Central memory CD8-positive, alpha-beta T cell (primary cell): ENCODE data around the gene KLHL25.

Experiments used
- ATAC-seq: fragments of 150-1000 bp; cut with Tn5 transposase; replicated peaks from 2 replicates; pipeline ENCODE4 v1.10.0; 2022; ENCODE audit warnings: mild to moderate bottlenecking, moderate FRiP score, moderate number of reproducible peaks; ENCODE audit not compliant: poor library complexity, severe bottlenecking; ENCODE audit errors: extremely low read depth
- DNase-seq, 2 donors: peaks; one replicate each; pipeline ENCODE4 v3.0.0; 2021; ENCODE audit warnings: low spot score in 2 of 2
- H3K27ac Mint-ChIP-seq: one replicate; pipeline ENCODE4 v1.8.0; 2022; ENCODE audit warnings: low read depth, mild to moderate bottlenecking, moderate library complexity, mixed read lengths
- H3K27me3 Mint-ChIP-seq: one replicate; pipeline ENCODE4 v1.8.0; 2022; ENCODE audit warnings: mixed read lengths
- H3K36me3 Mint-ChIP-seq: one replicate; pipeline ENCODE4 v1.8.0; 2022; ENCODE audit warnings: mild to moderate bottlenecking, moderate library complexity, mixed read lengths; ENCODE audit not compliant: insufficient read depth
- H3K4me1 Mint-ChIP-seq: one replicate; pipeline ENCODE4 v1.8.0; 2022; ENCODE audit warnings: mixed read lengths
- H3K4me3 Mint-ChIP-seq: one replicate; pipeline ENCODE4 v1.8.0; 2022; ENCODE audit warnings: mild to moderate bottlenecking, moderate library complexity, mixed read lengths
- H3K9me3 Mint-ChIP-seq: one replicate; pipeline ENCODE4 v1.8.0; 2022; ENCODE audit warnings: mixed read lengths

Gene KLHL25

DNA sequence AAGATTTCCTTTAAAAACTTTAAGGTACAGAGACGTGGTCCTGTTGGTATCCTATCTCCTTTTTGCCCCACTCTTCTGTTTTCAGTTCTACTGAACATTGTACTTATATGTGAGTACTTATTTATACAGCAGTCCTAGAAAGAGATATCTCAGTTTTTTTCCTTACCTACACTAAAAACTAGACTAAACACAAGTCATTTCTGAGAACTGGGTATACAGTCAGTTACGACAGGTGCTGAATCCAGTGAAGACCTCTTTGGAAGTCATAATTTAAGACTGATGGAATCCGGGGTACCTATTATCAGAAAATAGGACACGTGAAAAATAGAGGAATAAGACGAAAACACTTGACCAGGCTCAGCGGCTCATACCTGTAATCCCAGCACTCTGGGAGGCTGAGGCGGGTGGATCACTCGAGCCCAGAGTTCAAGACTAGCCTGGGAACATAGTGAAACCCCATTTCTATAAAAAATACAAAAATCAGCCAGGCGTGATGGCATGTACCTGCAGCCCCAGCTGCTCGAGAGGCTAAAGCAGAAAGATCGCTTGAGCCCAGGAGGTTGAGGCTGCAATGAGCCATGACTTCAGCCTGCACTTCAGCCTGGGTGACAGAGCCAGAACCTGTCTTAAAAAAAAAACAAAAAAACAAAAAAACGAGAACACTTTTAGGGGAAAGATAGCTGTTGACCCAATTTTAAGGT lies 76.3 kb downstream of the KLHL25 start:
- Mint-ChIP-seq H3K27ac (peak overlapping the region; percentile 57), H3K36me3 (peaks cover 91% of the 10 kb centered on the region), H3K4me3 (no peak overlapping the region), H3K27me3 (no peaks in the 10 kb centered on the region), H3K9me3 (no peaks in the 10 kb centered on the region), H3K4me1 (peaks cover 45% of the 10 kb centered on the region)
- DNase-seq, result no peak
- ATAC-seq, result no peak

DNA sequence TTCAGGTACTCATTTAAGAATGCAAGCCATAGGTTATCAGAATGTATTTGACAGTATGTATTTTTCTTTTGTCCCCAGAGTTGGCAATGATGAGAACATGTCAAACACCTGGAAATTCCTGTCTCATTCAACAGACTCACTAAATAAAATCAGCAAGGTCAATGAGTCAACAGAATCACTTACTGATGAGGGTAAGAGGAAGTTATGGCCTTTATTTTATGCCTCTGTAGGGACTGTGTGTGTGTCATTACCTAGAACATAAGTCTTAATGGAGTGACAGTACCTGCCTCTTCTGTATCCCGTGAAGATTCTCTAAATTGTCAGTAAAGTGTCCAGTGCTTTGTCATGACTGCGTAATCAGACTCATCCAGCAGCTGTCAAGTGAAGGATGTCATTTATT lies 77.5 kb downstream of the KLHL25 start:
- Mint-ChIP-seq H3K9me3 (no peaks in the 10 kb centered on the region), H3K27me3 (no peaks in the 10 kb centered on the region), H3K27ac (peak overlapping the region; percentile 73), H3K4me3 (no peak overlapping the region), H3K36me3 (peaks cover 89% of the 10 kb centered on the region), H3K4me1 (peaks cover 46% of the 10 kb centered on the region)
- DNase-seq, result no peak
- ATAC-seq, result no peak

DNA sequence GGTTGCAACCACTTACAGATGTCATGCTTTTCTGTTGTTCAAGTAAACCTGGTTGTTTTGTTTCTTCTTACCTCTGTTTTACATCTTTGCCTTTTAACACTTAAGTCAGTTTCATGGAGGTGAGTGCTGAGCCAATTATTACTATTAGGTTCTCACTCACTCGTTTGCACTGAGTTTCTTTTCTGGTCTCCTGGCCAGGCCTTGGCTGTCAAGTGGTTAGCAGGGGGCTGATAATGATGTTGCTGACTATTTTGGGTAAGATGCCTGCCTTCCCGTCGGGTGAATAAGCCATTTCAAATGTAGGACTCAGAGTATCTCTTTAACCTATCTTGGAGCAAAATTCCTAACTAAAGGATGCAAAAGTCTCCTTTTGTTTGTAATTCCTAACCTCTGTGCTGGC lies 78.5 kb downstream of the KLHL25 start:
- Mint-ChIP-seq H3K9me3 (no peaks in the 10 kb centered on the region), H3K27me3 (no peaks in the 10 kb centered on the region), H3K27ac (peak overlapping the region; percentile 73), H3K4me3 (no peak overlapping the region), H3K4me1 (peaks cover 50% of the 10 kb centered on the region), H3K36me3 (peaks cover 90% of the 10 kb centered on the region)
- DNase-seq (no peak), ATAC-seq (no peak)

DNA sequence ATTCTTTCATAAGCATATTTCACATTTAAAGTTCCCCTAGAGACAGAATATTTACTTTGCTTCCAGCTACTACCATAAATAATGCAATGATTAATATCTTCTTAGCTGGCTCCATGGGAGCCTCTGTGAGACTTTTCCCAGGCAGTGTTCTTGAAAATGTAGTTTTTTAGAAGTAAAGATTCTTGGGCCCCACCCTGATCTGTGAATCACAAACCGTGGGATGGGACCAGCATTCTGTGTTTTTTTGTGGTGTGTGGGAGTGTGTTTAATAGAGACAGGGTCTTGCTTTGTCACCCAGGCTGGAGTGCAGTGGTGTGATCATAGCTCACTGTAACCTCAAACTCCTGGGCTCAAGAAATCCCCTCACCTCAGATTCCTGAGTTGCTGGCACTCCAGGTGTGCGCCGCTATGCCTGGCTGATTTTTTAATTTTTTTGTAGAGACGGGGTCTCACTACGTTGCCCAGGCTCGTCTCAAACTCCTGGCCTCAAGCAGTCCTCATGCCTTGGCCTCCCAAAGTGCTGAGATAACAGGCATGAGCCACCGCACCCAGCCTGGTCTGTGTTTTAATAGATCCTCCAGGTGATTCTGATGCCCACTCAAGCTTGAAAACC lies 83.0 kb downstream of the KLHL25 start:
- Mint-ChIP-seq H3K9me3 (no peaks in the 10 kb centered on the region), H3K4me1 (peaks cover 77% of the 10 kb centered on the region), H3K27me3 (no peaks in the 10 kb centered on the region), H3K27ac (peak overlapping the region; percentile 99), H3K36me3 (peaks cover 79% of the 10 kb centered on the region), H3K4me3 (peak overlapping the region; percentile 9)
- ATAC-seq, result no peak
- DNase-seq, result no peak

- Mint-ChIP-seq H3K9me3 (no peaks in the 10 kb centered on the region), H3K27ac (peak overlapping the region; percentile 99), H3K27me3 (no peaks in the 10 kb centered on the region), H3K4me3 (peak overlapping the region; percentile 54), H3K4me1 (peaks cover 82% of the 10 kb centered on the region), H3K36me3 (peaks cover 71% of the 10 kb centered on the region)
- DNase-seq, result no peak
- no peak for ATAC-seq
These were observed 84.3 kb downstream of the KLHL25 start for GRCh38 chr15:85710340-85710842.
